HepG2 (cell line): ENCODE measurements around the gene GSDMA. TPM values are rescaled to one million over a fixed set of nuclear protein-coding genes. Genes with fewer than 3 reads are reported as not detected.
A peak's percentile ranks its signal among the peaks of the same experiment; 100 is the strongest.

Experiments
- BCL6 ChIP-seq: IDR thresholded peaks from 2 replicates; pipeline ENCODE4 v1.6.1; 2016; ENCODE audit warnings: missing genetic modification reagents, missing compliant biosample characterization
- CBX5 ChIP-seq: sonication (generic); formaldehyde crosslinking; IDR thresholded peaks from 2 replicates; pipeline ENCODE4 v1.4.0; 2020; ENCODE audit warnings: missing genetic modification reagents, borderline replicate concordance
- CTCF ChIP-seq: sonication (generic); formaldehyde crosslinking; IDR thresholded peaks from 2 replicates; pipeline ENCODE4 v1.5.0; 2020; ENCODE audit warnings: mild to moderate bottlenecking, missing genetic modification reagents, moderate library complexity
- GATAD1 ChIP-seq: IDR thresholded peaks from 2 replicates; pipeline ENCODE4 v1.6.1; 2016; ENCODE audit warnings: missing genetic modification reagents, missing compliant biosample characterization
- IKZF5 ChIP-seq: IDR thresholded peaks from 2 replicates; pipeline ENCODE4 v1.6.1; 2018; ENCODE audit warnings: missing genetic modification reagents, mild to moderate bottlenecking, missing compliant biosample characterization
- KLF16 ChIP-seq, 2 experiments: sonication (generic) in 1 of 2; formaldehyde crosslinking in 1 of 2; IDR thresholded peaks; 2 replicates each; pipeline versions ENCODE4 v1.6.1 to v1.8.0; 2016 to 2023; ENCODE audit warnings: missing genetic modification reagents in 2 of 2, missing compliant biosample characterization in 1 of 2
- MED1 ChIP-seq: sonication (generic); formaldehyde crosslinking; IDR thresholded peaks from 2 replicates; pipeline ENCODE4 v1.4.0; 2020; ENCODE audit warnings: missing genetic modification reagents
- MTF1 ChIP-seq: sonication (generic); formaldehyde crosslinking; IDR thresholded peaks from 2 replicates; pipeline ENCODE4 v1.5.0; 2020; ENCODE audit warnings: missing genetic modification reagents
- NR0B2 ChIP-seq: sonication (generic); formaldehyde crosslinking; IDR thresholded peaks from 2 replicates; pipeline ENCODE4 v1.4.0; 2020; ENCODE audit warnings: mild to moderate bottlenecking, missing genetic modification reagents
- POLR2AphosphoS2 ChIP-seq: IDR thresholded peaks from 2 replicates; pipeline ENCODE4 v1.6.1; 2011; ENCODE audit warnings: low read depth, low read length, improper control_type of control experiment
- RARA ChIP-seq: IDR thresholded peaks from 2 replicates; pipeline ENCODE4 v1.6.1; 2016; ENCODE audit warnings: missing genetic modification reagents, missing compliant biosample characterization
- RFX3 ChIP-seq: IDR thresholded peaks from 2 replicates; pipeline ENCODE4 v1.6.1; 2016; ENCODE audit warnings: missing biosample characterization, missing genetic modification reagents
- RFXANK ChIP-seq: IDR thresholded peaks from 2 replicates; pipeline ENCODE4 v1.6.1; 2016
- RXRA ChIP-seq: sonication (generic); formaldehyde crosslinking; IDR thresholded peaks from 2 replicates; pipeline ENCODE4 v1.5.1; 2020; ENCODE audit warnings: missing genetic modification reagents
- SIN3B ChIP-seq: fragments of 150-350 bp; IDR thresholded peaks from 2 replicates; pipeline ENCODE4 v1.6.1; 2014; ENCODE audit warnings: low read length
- WIZ ChIP-seq: sonication (generic); formaldehyde crosslinking; IDR thresholded peaks from 2 replicates; pipeline ENCODE4 v1.5.1; 2020; ENCODE audit warnings: mild to moderate bottlenecking, missing genetic modification reagents
- ZNF101 ChIP-seq: sonication (generic); formaldehyde crosslinking; IDR thresholded peaks from 2 replicates; pipeline ENCODE4 v1.4.0; 2020; ENCODE audit warnings: mild to moderate bottlenecking, low read depth, missing genetic modification reagents, borderline replicate concordance
- ZNF570 ChIP-seq: sonication (generic); formaldehyde crosslinking; IDR thresholded peaks from 2 replicates; pipeline ENCODE4 v1.4.0; 2020; ENCODE audit warnings: mild to moderate bottlenecking, missing genetic modification reagents, borderline replicate concordance
- polyA plus RNA-seq, 8 experiments: library from polyadenylated mRNA; depleted of rRNA in 3 of 8; stranded (reverse) in 7 of 8; unstranded in 1 of 8; fragments of >200 nt; fragmentation: Illumina TruSeq in 4 of 8; extraction: Trizol in 4 of 8; gene quantifications; 2 replicates each; pipeline versions ENCODE4 v1.2.1 to v1.2.3, GENCODE V29; 2011 to 2016; ENCODE audit warnings: low read depth in 4 of 8, missing spikeins in 1 of 8, mixed read lengths in 1 of 8; ENCODE audit not compliant: insufficient read depth in 1 of 8
- total RNA-seq, 5 experiments: library from RNA; depleted of rRNA; stranded (reverse); fragments of >200 nt; fragmentation: Illumina TruSeq; extraction: Trizol; gene quantifications; 2 replicates each; pipeline ENCODE4 v1.2.3, GENCODE V29; 2016; ENCODE audit warnings: low read depth in 1 of 5
- TF ChIP-seq, protein P1 (sequence below): sonication (generic); formaldehyde crosslinking; IDR thresholded peaks from 2 replicates; pipeline ENCODE4 v1.9.0; 2021; ENCODE audit warnings: missing genetic modification reagents, borderline replicate concordance
- TF ChIP-seq, protein P2 (sequence below): sonication (generic); formaldehyde crosslinking; IDR thresholded peaks from 2 replicates; pipeline ENCODE4 v1.8.0; 2022; ENCODE audit warnings: mild to moderate bottlenecking, missing genetic modification reagents; ENCODE audit not compliant: insufficient replicate concordance
- TF ChIP-seq, protein P3 (sequence below): sonication (generic); formaldehyde crosslinking; IDR thresholded peaks from 2 replicates; pipeline ENCODE4 v1.4.0; 2020; ENCODE audit warnings: missing genetic modification reagents; ENCODE audit errors: not compliant biosample characterization

Gene GSDMA
- total and polyA plus RNA-seq, 2 of the 13 experiments (the other 11 are each of a cell fraction or from before 2014, with no cell fraction given), result not detected

DNA sequence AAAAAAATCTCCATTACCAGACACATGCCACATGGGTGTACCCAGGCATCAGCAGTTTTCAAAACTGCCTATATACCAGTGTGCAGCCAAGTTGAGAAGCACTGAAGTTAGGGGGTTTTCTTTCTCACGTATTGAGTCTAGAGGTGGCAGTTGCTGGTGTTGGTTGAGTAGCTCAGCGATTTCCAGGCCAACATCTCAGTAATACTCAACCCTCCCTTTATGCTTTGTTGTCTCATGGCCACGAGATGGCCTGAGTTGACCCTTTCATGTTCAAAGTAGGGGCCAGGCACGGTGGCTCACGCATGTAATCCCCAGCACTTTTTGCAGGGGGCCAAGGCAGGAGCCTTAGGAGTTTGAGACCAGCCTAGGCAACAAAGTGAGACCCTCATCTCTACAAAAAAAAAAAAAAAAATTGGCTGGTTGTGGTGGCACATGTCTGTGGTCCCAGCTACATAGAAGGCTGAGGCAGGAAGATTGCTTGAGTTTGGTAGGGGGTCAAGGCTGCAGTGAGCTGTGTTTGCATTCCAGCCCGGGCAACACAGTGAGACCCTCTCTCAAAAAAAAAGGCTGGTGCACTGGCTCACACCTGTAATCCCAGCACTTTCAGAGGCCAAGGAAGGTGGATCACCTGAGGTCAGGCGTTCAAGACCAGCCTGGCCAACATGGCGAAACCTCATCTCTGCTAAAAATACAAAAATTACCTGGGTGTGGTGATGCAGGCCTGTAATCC, 24.5 kb upstream of the GSDMA start (continued):
- TF ChIP-seq, protein P1, sequence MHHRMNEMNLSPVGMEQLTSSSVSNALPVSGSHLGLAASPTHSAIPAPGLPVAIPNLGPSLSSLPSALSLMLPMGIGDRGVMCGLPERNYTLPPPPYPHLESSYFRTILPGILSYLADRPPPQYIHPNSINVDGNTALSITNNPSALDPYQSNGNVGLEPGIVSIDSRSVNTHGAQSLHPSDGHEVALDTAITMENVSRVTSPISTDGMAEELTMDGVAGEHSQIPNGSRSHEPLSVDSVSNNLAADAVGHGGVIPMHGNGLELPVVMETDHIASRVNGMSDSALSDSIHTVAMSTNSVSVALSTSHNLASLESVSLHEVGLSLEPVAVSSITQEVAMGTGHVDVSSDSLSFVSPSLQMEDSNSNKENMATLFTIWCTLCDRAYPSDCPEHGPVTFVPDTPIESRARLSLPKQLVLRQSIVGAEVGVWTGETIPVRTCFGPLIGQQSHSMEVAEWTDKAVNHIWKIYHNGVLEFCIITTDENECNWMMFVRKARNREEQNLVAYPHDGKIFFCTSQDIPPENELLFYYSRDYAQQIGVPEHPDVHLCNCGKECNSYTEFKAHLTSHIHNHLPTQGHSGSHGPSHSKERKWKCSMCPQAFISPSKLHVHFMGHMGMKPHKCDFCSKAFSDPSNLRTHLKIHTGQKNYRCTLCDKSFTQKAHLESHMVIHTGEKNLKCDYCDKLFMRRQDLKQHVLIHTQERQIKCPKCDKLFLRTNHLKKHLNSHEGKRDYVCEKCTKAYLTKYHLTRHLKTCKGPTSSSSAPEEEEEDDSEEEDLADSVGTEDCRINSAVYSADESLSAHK (CRISPR knock-in tag), result no peak
- TF ChIP-seq MTF1 (CRISPR knock-in tag) (no peak), CTCF (peak; percentile 68), IKZF5 (CRISPR knock-in tag) (no peak), RARA (CRISPR knock-in tag) (peak; percentile 61), RFX3 (CRISPR knock-in tag) (no peak), RFXANK (CRISPR knock-in tag) (0 out of 2 replicates have a peak, but pooled peaks have one; percentile 60), MED1 (CRISPR knock-in tag) (peak; percentile 50; the same call in 1 of the 2 replicates), KLF16 (CRISPR knock-in tag; IDR thresholded peaks at IDR 0.05) (peak in 1 of 2 experiments; percentile 48; a peak in 1 of 4 replicates), ZNF101 (CRISPR knock-in tag) (no peak), NR0B2 (no peak), CBX5 (CRISPR knock-in tag) (no peak), WIZ (no peak), POLR2AphosphoS2 (no peak), BCL6 (CRISPR knock-in tag) (peak; percentile 61; the same call in 1 of the 2 replicates), ZNF570 (CRISPR knock-in tag) (no peak), GATAD1 (no peak), RXRA (CRISPR knock-in tag) (peak; percentile 91), SIN3B (no peak)
- TF ChIP-seq, protein P2, sequence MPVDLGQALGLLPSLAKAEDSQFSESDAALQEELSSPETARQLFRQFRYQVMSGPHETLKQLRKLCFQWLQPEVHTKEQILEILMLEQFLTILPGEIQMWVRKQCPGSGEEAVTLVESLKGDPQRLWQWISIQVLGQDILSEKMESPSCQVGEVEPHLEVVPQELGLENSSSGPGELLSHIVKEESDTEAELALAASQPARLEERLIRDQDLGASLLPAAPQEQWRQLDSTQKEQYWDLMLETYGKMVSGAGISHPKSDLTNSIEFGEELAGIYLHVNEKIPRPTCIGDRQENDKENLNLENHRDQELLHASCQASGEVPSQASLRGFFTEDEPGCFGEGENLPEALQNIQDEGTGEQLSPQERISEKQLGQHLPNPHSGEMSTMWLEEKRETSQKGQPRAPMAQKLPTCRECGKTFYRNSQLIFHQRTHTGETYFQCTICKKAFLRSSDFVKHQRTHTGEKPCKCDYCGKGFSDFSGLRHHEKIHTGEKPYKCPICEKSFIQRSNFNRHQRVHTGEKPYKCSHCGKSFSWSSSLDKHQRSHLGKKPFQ, result no peak
- TF ChIP-seq, protein P3, sequence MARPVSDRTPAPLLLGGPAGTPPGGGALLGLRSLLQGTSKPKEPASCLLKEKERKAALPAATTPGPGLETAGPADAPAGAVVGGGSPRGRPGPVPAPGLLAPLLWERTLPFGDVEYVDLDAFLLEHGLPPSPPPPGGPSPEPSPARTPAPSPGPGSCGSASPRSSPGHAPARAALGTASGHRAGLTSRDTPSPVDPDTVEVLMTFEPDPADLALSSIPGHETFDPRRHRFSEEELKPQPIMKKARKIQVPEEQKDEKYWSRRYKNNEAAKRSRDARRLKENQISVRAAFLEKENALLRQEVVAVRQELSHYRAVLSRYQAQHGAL, result no peak
